GM12878 (cell line): ENCODE measurements around the gene GRIK2. TPM values are rescaled to one million over a fixed set of nuclear protein-coding genes. Genes with fewer than 3 reads are reported as not detected.

Experiments used
- ATAC-seq: fragments of 200-7000 bp; cut with Tn5 transposase; 3 replicates; pipeline ENCODE4 v1.9.1; 2020; ENCODE audit warnings: mild to moderate bottlenecking, moderate library complexity
- BruUV-seq: library from RNA; stranded (reverse); fragments of 400-500 nt; replicated peaks from 2 replicates; lab custom pipeline; 2021; lab: Mats Ljungman, UMichigan
- CTCF ChIA-PET: fragments of 300-600 bp; sonication (Branson Sonifier 250); formaldehyde crosslinking; extraction: SDS; loops from one replicate; lab custom pipeline; 2021; ENCODE audit warnings: inconsistent platforms; lab: Yijun Ruan, JAX
- POLR2A ChIA-PET: fragments of 350-600 bp; formaldehyde crosslinking; extraction: SDS; loops from one replicate; lab custom pipeline; 2021; ENCODE audit warnings: inconsistent platforms; lab: Charles Lee
- RAD21 ChIA-PET: fragments of 300-600 bp; sonication (Branson Sonifier 250); formaldehyde crosslinking; loops from one replicate; lab custom pipeline; 2023; ENCODE audit warnings: antibody characterized with exemption; ENCODE audit not compliant: unreplicated experiment; lab: Charles Lee
- SMC1A ChIA-PET: fragments of 300-600 bp; sonication (Branson Sonifier 250); formaldehyde crosslinking; loops from one replicate; lab custom pipeline; 2023; ENCODE audit not compliant: unreplicated experiment, uncharacterized antibody; lab: Charles Lee
- DNase-seq: peaks from one replicate; pipeline ENCODE4 v3.0.0-alpha.2; 2011; ENCODE audit warnings: low read depth, low spot score
- FAIRE-seq: peaks from 3 replicates; lab custom pipeline; 2011; peaks lifted over from hg19 to GRCh38; lab: Jason Lieb, UNC
- H2AFZ ChIP-seq: 2 replicates; pipeline ENCODE4 v1.6.0; 2011; ENCODE audit warnings: low read depth, low read length, control low read depth; ENCODE audit not compliant: control insufficient read depth
- H3K27ac ChIP-seq: 2 replicates; pipeline ENCODE4 v1.5.1; 2011; ENCODE audit warnings: control low read depth; ENCODE audit not compliant: control insufficient read depth, insufficient read depth
- H3K27me3 ChIP-seq, 2 experiments: replicated peaks in 1 of 2; 2 replicates each; pipeline versions ENCODE4 v1.6.0 to v1.6.1; 2011; ENCODE audit warnings: low read length in 1 of 2; ENCODE audit not compliant: control insufficient read depth in 2 of 2, insufficient read depth in 2 of 2
- H3K36me3 ChIP-seq, 2 experiments: 2 replicates each; pipeline ENCODE4 v1.5.1; 2011; ENCODE audit warnings: low read length in 1 of 2; ENCODE audit not compliant: control insufficient read depth in 2 of 2, insufficient read depth in 2 of 2
- H3K4me1 ChIP-seq: 2 replicates; pipeline ENCODE4 v1.6.1; 2011; ENCODE audit warnings: mild to moderate bottlenecking, low read length, moderate library complexity, mixed read lengths; ENCODE audit not compliant: control insufficient read depth, insufficient read depth
- H3K4me2 ChIP-seq: 2 replicates; pipeline ENCODE4 v1.6.0; 2011; ENCODE audit warnings: control low read depth; ENCODE audit not compliant: control insufficient read depth, insufficient read depth
- H3K4me3 ChIP-seq: fragments of 200-600 bp; sonication (generic); 2 replicates; pipeline ENCODE4 v1.5.1; 2016
- H3K79me2 ChIP-seq: 2 replicates; pipeline ENCODE4 v1.6.0; 2011; ENCODE audit warnings: low read length; ENCODE audit not compliant: control insufficient read depth, insufficient read depth
- H3K9ac ChIP-seq: 2 replicates; pipeline ENCODE4 v1.8.0; 2011; ENCODE audit warnings: low read length, control low read depth, mixed read lengths; ENCODE audit not compliant: control insufficient read depth, insufficient read depth
- H3K9me3 ChIP-seq: replicated peaks from 3 replicates; pipeline ENCODE4 v1.5.1; 2011; ENCODE audit warnings: mild to moderate bottlenecking, low read length; ENCODE audit not compliant: control insufficient read depth, insufficient read depth
- H4K20me1 ChIP-seq: 2 replicates; pipeline ENCODE4 v1.6.0; 2011; ENCODE audit not compliant: control insufficient read depth, insufficient read depth
- BMI1 ChIP-seq: fragments of 450-650 bp; IDR thresholded peaks from 2 replicates; pipeline ENCODE4 v1.6.1; 2016; ENCODE audit warnings: mild to moderate bottlenecking, moderate library complexity, borderline replicate concordance
- KDM1A ChIP-seq: fragments of 200-600 bp; sonication (generic); IDR thresholded peaks from 2 replicates; pipeline ENCODE4 v1.6.1; 2016; ENCODE audit warnings: borderline replicate concordance
- SREBF2 ChIP-seq: IDR thresholded peaks from 2 replicates; pipeline ENCODE4 v1.6.1; 2012; ENCODE audit warnings: mild to moderate bottlenecking, low read length
- SRF ChIP-seq, 2 experiments: IDR thresholded peaks; 2 replicates each; pipeline ENCODE4 v1.6.1; 2011; ENCODE audit warnings: low read depth in 2 of 2, low read length in 2 of 2, mild to moderate bottlenecking in 1 of 2, moderate library complexity in 1 of 2
- TBL1XR1 ChIP-seq: IDR thresholded peaks from 2 replicates; pipeline ENCODE4 v1.6.1; 2012; ENCODE audit warnings: low read depth, low read length, improper control_type of control experiment
- WRNIP1 ChIP-seq: IDR thresholded peaks from 2 replicates; pipeline ENCODE4 v1.6.1; 2011; ENCODE audit warnings: low read depth, low read length, improper control_type of control experiment, borderline replicate concordance
- ZBED1 ChIP-seq: IDR thresholded peaks from 2 replicates; pipeline ENCODE4 v1.6.1; 2016; ENCODE audit warnings: borderline replicate concordance
- WGBS: methylation state at CpG from one replicate; pipeline ENCODE4 v1.1.6; 2016; ENCODE audit warnings: low lambda C conversion rate; ENCODE audit not compliant: insufficient replicate concordance, insufficient coverage; ENCODE audit errors: missing lambda C conversion rate; 5-methylcytosine and 5-hydroxymethylcytosine counted together
- in situ Hi-C: fragments of 300-500 bp; cut with MboI; formaldehyde crosslinking; loops from 9 replicates; pipeline ENCODE4 v1.14.3; 2018; ENCODE audit warnings: mixed read lengths
- intact Hi-C: fragments of 100-400 bp; cut with micrococcal nuclease; formaldehyde crosslinking; loops from one replicate; pipeline ENCODE4 v1.14.2; 2022; ENCODE audit not compliant: unreplicated experiment
- polyA plus RNA-seq, 11 experiments: library from polyadenylated mRNA; depleted of rRNA in 4 of 11; unstranded in 6 of 11; stranded (reverse) in 5 of 11; fragments of >200 nt; fragmentation: Nextera tagmentation in 4 of 11; fragmentation: Illumina TruSeq in 1 of 11; extraction: Ambion mirVana in 4 of 11; extraction: Trizol in 1 of 11; gene quantifications; 1 replicate in 1 of 11; 2 replicates in 10 of 11; pipeline versions ENCODE4 v1.2.1 to v1.2.3, GENCODE V29; 2011 to 2016; ENCODE audit warnings: inconsistent platforms in 2 of 11, missing spikeins in 2 of 11, low read depth in 1 of 11
- total RNA-seq, 4 experiments: library from RNA; depleted of rRNA in 3 of 4; stranded (reverse); fragments of >200 nt in 3 of 4; fragmentation: Illumina TruSeq in 1 of 4; extraction: Trizol in 1 of 4; gene quantifications; 2 replicates each; pipeline versions ENCODE4 v1.2.1 to v1.2.3, GENCODE V29; 2013 to 2021
- TF ChIP-seq, protein P1 (sequence below): fragments of 450-650 bp; conservative IDR thresholded peaks from 2 replicates; pipeline ENCODE4 v1.6.1; 2017; ENCODE audit warnings: mild to moderate bottlenecking, moderate library complexity
- TF ChIP-seq, protein P2 (sequence below): fragments of 450-650 bp; formaldehyde crosslinking; IDR thresholded peaks from 2 replicates; pipeline ENCODE4 v1.4.0; 2022; ENCODE audit warnings: mild to moderate bottlenecking, moderate library complexity
- TF ChIP-seq, protein P3 (sequence below): fragments of 150-350 bp; IDR thresholded peaks from 2 replicates; pipeline ENCODE4 v1.6.1; 2014; ENCODE audit warnings: mild to moderate bottlenecking, low read depth, low read length
- TF ChIP-seq, protein P4 (sequence below): fragments of 450-650 bp; IDR thresholded peaks from 2 replicates; pipeline ENCODE4 v1.6.1; 2017; ENCODE audit warnings: low read depth, mild to moderate bottlenecking, moderate library complexity
- TF ChIP-seq, protein P5 (sequence below): fragments of 450-650 bp; IDR thresholded peaks from 2 replicates; pipeline ENCODE4 v1.6.1; 2016; ENCODE audit warnings: mild to moderate bottlenecking

Gene GRIK2
- total and polyA plus RNA-seq, 10 of the 15 experiments (the other 5 are each of a cell fraction or from before 2014, with no cell fraction given): not detected

DNA sequence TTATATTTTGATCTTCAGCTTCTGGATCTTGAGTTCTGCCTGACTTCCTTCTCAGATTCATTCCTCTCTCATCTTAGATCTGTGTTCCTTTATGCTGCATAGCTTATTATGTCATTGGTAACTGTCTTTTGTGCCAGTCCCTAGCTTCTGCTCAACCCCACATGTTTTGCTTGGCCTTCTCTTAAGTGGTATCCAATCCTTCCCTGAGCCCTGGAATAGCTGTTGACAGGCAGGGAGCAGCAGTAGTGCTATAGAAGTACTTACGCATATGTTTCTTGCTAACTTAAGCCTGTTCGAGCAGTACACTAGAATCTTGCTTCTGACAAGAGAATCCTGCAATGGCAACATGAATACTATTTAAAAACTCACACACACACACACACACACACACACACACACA is 13.6 kb upstream of the GRIK2 start (continued):
- TF ChIP-seq WRNIP1 (no peak), BMI1 (no peak), SRF (IDR thresholded peaks at IDR 0.05; ENCODE audit: low read depth in 2 of 2, low read length in 2 of 2) (no peak)
- TF ChIP-seq, protein P1, sequence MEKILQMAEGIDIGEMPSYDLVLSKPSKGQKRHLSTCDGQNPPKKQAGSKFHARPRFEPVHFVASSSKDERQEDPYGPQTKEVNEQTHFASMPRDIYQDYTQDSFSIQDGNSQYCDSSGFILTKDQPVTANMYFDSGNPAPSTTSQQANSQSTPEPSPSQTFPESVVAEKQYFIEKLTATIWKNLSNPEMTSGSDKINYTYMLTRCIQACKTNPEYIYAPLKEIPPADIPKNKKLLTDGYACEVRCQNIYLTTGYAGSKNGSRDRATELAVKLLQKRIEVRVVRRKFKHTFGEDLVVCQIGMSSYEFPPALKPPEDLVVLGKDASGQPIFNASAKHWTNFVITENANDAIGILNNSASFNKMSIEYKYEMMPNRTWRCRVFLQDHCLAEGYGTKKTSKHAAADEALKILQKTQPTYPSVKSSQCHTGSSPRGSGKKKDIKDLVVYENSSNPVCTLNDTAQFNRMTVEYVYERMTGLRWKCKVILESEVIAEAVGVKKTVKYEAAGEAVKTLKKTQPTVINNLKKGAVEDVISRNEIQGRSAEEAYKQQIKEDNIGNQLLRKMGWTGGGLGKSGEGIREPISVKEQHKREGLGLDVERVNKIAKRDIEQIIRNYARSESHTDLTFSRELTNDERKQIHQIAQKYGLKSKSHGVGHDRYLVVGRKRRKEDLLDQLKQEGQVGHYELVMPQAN: no peak
- TF ChIP-seq, protein P2, sequence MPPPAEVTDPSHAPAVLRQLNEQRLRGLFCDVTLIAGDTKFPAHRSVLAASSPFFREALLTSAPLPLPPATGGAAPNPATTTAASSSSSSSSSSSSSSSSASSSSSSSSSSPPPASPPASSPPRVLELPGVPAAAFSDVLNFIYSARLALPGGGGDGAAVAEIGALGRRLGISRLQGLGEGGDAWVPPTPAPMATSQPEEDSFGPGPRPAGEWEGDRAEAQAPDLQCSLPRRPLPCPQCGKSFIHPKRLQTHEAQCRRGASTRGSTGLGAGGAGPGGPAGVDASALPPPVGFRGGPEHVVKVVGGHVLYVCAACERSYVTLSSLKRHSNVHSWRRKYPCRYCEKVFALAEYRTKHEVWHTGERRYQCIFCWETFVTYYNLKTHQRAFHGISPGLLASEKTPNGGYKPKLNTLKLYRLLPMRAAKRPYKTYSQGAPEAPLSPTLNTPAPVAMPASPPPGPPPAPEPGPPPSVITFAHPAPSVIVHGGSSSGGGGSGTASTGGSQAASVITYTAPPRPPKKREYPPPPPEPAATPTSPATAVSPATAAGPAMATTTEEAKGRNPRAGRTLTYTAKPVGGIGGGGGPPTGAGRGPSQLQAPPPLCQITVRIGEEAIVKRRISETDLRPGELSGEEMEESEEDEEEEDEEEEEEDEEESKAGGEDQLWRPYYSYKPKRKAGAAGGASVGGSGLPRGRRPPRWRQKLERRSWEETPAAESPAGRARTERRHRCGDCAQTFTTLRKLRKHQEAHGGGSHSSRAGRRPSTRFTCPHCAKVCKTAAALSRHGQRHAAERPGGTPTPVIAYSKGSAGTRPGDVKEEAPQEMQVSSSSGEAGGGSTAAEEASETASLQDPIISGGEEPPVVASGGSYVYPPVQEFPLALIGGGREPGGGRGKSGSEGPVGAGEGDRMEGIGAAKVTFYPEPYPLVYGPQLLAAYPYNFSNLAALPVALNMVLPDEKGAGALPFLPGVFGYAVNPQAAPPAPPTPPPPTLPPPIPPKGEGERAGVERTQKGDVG (CRISPR knock-in tag): no peak
- TF ChIP-seq, all 136 proteins: peak for 0

DNA sequence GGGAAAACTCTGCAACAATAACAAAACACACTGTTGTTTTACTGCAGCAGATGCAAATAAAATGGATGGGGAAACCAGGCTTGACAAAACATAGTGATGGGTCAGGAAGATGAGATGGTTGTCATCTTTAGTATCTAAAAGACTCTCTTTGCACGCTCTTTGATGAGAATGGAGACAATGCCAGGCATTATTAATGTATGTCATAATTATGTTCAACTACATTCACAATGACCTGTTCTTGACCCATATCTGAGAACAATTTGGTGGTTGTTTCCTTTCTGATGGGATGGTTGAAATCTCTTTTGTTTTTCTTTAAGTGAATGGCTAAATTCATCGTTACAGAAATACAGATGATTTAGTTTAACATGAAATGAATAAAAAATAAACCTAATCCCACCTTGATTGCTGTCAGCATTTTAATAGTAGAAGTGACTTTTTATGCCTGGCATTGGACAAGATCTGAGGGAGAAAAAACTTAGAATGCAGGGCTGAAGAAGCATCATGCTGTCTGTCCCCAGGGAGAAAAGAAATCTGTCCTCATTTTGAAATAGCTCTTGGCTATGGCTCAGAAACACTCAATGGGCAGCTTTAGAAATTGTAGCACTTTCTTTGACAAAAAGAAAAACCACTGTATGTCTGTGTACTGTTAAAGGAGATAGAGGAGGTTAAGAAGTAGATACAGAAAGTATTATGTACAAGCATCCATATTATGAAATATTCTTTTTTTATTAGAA is 12.4 kb upstream of the GRIK2 start:
- WGBS: 4% methylated on average over 2 of the region's 2 CpGs
- no peak overlapping the region for H2AFZ ChIP-seq
- intact Hi-C loops: no loop called here
- H3K9me3 ChIP-seq: no peaks in the 10 kb centered on the region
- no peaks in the 10 kb centered on the region for H3K27me3 ChIP-seq
- POLR2A ChIA-PET: no interaction called here
- BruUV-seq: no TSS peak
- no peaks in the 10 kb centered on the region for H3K36me3 ChIP-seq
- no peaks in the 10 kb centered on the region for H4K20me1 ChIP-seq
- H3K4me2 ChIP-seq: no peak overlapping the region
- no peak for DNase-seq
- no peak overlapping the region for H3K4me3 ChIP-seq
- SMC1A ChIA-PET: interaction anchor here (0.6 kb wide), 2 partner anchors 8 to 1432 kb away, joined by 3 to 4 read pairs; no protein-coding TSS in a partner anchor
- no peaks in the 10 kb centered on the region for H3K79me2 ChIP-seq
- H3K27ac ChIP-seq: no peak overlapping the region
- no peak overlapping the region for H3K9ac ChIP-seq
- FAIRE-seq: no peak
- CTCF ChIA-PET: no interaction called here
- no peak for ATAC-seq
- H3K4me1 ChIP-seq: no peaks in the 10 kb centered on the region
- in situ Hi-C loops: no loop called here
- RAD21 ChIA-PET: no interaction called here
- TF ChIP-seq ZBED1: no peak
- no peak for TF ChIP-seq KDM1A
- TF ChIP-seq SREBF2: no peak
- TF ChIP-seq TBL1XR1: no peak
- TF ChIP-seq, protein P3, sequence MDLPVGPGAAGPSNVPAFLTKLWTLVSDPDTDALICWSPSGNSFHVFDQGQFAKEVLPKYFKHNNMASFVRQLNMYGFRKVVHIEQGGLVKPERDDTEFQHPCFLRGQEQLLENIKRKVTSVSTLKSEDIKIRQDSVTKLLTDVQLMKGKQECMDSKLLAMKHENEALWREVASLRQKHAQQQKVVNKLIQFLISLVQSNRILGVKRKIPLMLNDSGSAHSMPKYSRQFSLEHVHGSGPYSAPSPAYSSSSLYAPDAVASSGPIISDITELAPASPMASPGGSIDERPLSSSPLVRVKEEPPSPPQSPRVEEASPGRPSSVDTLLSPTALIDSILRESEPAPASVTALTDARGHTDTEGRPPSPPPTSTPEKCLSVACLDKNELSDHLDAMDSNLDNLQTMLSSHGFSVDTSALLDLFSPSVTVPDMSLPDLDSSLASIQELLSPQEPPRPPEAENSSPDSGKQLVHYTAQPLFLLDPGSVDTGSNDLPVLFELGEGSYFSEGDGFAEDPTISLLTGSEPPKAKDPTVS: no peak
- TF ChIP-seq, protein P4, sequence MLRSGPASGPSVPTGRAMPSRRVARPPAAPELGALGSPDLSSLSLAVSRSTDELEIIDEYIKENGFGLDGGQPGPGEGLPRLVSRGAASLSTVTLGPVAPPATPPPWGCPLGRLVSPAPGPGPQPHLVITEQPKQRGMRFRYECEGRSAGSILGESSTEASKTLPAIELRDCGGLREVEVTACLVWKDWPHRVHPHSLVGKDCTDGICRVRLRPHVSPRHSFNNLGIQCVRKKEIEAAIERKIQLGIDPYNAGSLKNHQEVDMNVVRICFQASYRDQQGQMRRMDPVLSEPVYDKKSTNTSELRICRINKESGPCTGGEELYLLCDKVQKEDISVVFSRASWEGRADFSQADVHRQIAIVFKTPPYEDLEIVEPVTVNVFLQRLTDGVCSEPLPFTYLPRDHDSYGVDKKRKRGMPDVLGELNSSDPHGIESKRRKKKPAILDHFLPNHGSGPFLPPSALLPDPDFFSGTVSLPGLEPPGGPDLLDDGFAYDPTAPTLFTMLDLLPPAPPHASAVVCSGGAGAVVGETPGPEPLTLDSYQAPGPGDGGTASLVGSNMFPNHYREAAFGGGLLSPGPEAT: no peak
- TF ChIP-seq, protein P5, sequence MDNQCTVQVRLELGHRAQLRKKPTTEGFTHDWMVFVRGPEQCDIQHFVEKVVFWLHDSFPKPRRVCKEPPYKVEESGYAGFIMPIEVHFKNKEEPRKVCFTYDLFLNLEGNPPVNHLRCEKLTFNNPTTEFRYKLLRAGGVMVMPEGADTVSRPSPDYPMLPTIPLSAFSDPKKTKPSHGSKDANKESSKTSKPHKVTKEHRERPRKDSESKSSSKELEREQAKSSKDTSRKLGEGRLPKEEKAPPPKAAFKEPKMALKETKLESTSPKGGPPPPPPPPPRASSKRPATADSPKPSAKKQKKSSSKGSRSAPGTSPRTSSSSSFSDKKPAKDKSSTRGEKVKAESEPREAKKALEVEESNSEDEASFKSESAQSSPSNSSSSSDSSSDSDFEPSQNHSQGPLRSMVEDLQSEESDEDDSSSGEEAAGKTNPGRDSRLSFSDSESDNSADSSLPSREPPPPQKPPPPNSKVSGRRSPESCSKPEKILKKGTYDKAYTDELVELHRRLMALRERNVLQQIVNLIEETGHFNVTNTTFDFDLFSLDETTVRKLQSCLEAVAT: no peak
